ENCODE results near the gene LAGE3. TPM values are rescaled to one million over a fixed set of nuclear protein-coding genes. Genes with fewer than 3 reads are reported as not detected.
"Not testable (repeated sequence)": the region's sequence is repeated elsewhere in the genome, so short reads cannot be mapped to it uniquely, and the experiment has no call there.

The LAGE3 gene
- total and polyA plus RNA-seq, 9 donors, result 12.1 to 16.2 (median 14.6) TPM

DNA sequence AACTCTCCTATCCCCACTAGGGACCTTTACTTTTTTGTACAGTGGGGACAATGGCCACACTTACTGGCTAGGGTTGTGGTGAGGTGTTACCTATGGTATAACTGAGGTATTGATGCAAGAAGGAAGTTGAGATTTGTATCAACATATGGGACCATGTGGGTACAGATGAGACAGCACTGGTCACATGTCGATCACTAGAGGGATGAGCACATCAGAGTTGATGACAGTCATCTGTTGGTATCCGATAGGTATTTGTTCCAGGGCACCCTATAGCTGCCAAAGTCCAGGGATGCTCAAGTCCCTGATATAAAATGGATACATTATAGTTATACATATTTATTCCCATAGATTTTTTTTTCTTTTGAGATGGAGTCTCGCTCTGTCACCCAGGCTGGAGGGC lies 23.9 kb upstream of the LAGE3 start:
- 83% methylated on average over 1 of the region's 3 CpGs for WGBS (ENCODE audit: insufficient coverage)
- H3K27ac ChIP-seq (ENCODE audit: low read length), result no peak overlapping the region
- H3K4me3 ChIP-seq (ENCODE audit: low read length), result no peak overlapping the region
- no peaks in the 10 kb centered on the region for H3K4me1 ChIP-seq (ENCODE audit: control insufficient read depth, insufficient read depth, low read length)
- DNase-seq, result no peak
- H3K9me3 ChIP-seq (replicated peaks; ENCODE audit: control insufficient read depth, low read depth, low read length), result no peaks in the 10 kb centered on the region
- peaks cover 24% of the 10 kb centered on the region for H3K36me3 ChIP-seq (ENCODE audit: control insufficient read depth, insufficient read depth, low read length)
- H3K27me3 ChIP-seq (ENCODE audit: control insufficient read depth, insufficient read depth, low read length), result no peaks in the 10 kb centered on the region

DNA sequence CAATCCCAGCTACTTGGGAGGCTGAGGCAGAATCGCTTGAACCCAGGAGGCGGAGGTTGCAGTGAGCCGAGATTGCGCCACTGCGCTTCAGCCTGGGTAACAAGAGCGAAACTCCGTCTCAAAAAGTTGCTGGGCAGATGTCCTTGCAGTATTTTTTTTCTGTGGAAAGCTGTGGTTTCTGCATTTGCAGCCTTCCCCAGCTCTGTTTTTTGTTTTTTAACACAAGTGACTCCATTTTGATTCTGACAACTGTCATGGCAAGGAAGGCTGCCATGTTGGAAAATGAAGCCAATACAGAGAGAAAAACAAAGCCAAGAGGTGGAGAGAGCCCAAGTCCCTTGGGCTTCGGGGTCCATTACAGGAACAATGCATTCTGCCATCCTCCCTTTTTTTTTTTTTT lies 23.0 kb upstream of the LAGE3 start:
- no peaks in the 10 kb centered on the region for H3K27me3 ChIP-seq (ENCODE audit: control insufficient read depth, insufficient read depth, low read length)
- peaks cover 16% of the 10 kb centered on the region for H3K36me3 ChIP-seq (ENCODE audit: control insufficient read depth, insufficient read depth, low read length)
- no peak overlapping the region for H3K4me3 ChIP-seq (ENCODE audit: low read length)
- no peaks in the 10 kb centered on the region for H3K4me1 ChIP-seq (ENCODE audit: control insufficient read depth, insufficient read depth, low read length)
- no peak overlapping the region for H3K27ac ChIP-seq (ENCODE audit: low read length)
- no peaks in the 10 kb centered on the region for H3K9me3 ChIP-seq (replicated peaks; ENCODE audit: control insufficient read depth, low read depth, low read length)
- WGBS (ENCODE audit: insufficient coverage), result 93% methylated on average over 5 of the region's 8 CpGs
- no peak for DNase-seq

DNA sequence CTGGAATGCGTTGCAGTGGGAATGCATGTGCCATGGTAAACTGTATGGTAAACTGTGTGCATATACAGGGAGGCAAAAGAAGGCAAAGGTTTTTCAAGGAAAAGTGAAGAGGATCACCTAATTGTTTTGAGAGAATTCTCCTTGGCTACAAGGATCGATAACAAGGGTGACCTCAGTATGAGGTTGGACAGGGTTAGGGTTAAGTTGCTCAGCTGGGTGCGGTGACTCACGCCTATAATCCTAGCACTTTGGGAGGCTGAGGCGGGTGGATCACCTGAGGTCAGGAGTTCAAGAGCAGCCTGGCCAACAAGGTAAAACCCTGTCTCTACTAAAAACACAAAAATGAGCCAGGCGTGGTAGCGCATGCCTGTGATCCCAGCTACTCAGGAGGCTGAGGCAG lies 22.3 kb upstream of the LAGE3 start:
- not testable (repeated sequence) for H3K4me1 ChIP-seq (ENCODE audit: control insufficient read depth, insufficient read depth, low read length); H3K9me3 ChIP-seq (replicated peaks; ENCODE audit: control insufficient read depth, low read depth, low read length); H3K27me3 ChIP-seq (ENCODE audit: control insufficient read depth, insufficient read depth, low read length); H3K27ac ChIP-seq (ENCODE audit: low read length); DNase-seq; H3K4me3 ChIP-seq (ENCODE audit: low read length); H3K36me3 ChIP-seq (ENCODE audit: control insufficient read depth, insufficient read depth, low read length)
- 93% methylated on average over 7 of the region's 7 CpGs for WGBS (ENCODE audit: insufficient coverage)

DNA sequence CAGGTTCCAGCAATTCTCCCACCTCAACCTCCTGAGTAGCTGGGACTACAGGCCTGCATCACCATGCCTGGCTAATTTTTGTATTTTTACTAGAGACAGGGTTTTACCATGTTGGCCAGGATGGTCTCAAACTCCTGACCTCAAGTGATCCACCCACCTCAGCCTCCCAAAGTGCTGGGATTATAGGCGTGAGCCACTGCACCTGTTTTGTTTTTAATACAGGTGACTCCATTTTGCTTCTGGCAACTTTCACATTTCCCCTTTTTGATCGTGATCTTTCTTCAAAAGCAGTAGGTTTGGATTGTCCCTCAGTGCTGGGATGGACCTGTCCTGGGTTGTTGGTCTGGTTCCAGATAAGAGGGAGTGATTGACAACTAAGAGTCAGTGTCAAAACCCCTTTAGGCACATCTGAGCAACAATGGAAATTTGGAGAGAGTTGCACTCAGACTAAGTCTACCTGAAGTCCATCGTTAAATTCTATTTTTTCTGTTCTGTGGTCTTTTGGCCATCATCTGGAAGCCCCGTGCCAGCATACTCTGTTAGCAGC lies 17.6 kb upstream of the LAGE3 start:
- not testable (repeated sequence) for DNase-seq; H3K36me3 ChIP-seq (ENCODE audit: control insufficient read depth, insufficient read depth, low read length); H3K4me3 ChIP-seq (ENCODE audit: low read length); H3K27ac ChIP-seq (ENCODE audit: low read length); H3K4me1 ChIP-seq (ENCODE audit: control insufficient read depth, insufficient read depth, low read length); H3K9me3 ChIP-seq (replicated peaks; ENCODE audit: control insufficient read depth, low read depth, low read length); H3K27me3 ChIP-seq (ENCODE audit: control insufficient read depth, insufficient read depth, low read length)
- WGBS (ENCODE audit: insufficient coverage), result 67% methylated on average over 1 of the region's 4 CpGs

DNA sequence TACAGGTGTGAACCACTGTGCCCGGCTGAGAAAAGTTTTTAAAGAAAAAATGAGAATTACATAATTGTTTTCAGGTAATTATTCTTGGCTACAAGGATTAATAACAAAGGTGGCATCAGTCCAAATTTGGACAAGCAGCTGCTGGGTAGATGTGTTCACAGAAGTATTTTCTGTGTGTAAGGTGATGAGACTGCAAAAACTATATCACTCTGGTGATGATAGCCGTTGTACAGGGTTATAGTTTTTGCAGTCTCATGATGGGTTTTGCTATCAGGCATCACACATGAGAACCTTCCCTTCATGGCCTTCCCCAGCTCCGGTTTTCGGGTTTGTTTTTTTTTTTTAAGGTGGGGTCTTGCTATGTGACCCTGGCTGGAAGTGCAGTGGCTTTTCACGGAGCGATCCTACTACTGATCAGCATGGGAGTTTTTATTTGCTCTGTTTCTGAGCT lies 16.4 kb upstream of the LAGE3 start:
- WGBS (ENCODE audit: insufficient coverage), result 100% methylated on average over 1 of the region's 6 CpGs
- no peaks in the 10 kb centered on the region for H3K9me3 ChIP-seq (replicated peaks; ENCODE audit: control insufficient read depth, low read depth, low read length)
- no peak overlapping the region for H3K4me3 ChIP-seq (ENCODE audit: low read length)
- no peak for DNase-seq
- no peaks in the 10 kb centered on the region for H3K36me3 ChIP-seq (ENCODE audit: control insufficient read depth, insufficient read depth, low read length)
- H3K4me1 ChIP-seq (ENCODE audit: control insufficient read depth, insufficient read depth, low read length), result no peaks in the 10 kb centered on the region
- no peaks in the 10 kb centered on the region for H3K27me3 ChIP-seq (ENCODE audit: control insufficient read depth, insufficient read depth, low read length)
- no peak overlapping the region for H3K27ac ChIP-seq (ENCODE audit: low read length)

DNA sequence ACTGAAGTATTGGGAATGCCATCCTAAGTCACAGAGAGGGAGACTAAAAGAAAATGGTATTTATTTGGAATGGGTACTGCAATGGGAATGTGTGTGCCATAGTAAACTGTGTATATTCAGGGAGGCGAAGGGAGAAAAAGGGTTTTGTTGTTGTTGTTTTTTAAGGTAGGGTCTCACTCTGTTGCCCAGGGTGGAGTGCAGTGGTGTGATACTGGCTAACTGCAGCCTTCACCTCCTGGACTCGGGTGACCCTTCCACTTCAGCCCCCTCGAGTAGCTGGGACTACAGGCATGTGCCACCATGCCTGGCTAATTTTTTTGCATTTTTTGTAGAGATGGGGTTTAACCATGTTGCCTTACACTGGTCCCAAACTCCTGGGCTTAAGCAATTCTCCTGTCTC lies 15.6 kb upstream of the LAGE3 start:
- H3K36me3 ChIP-seq (ENCODE audit: control insufficient read depth, insufficient read depth, low read length), result no peaks in the 10 kb centered on the region
- H3K27me3 ChIP-seq (ENCODE audit: control insufficient read depth, insufficient read depth, low read length), result no peaks in the 10 kb centered on the region
- H3K4me1 ChIP-seq (ENCODE audit: control insufficient read depth, insufficient read depth, low read length), result peaks cover 4% of the 10 kb centered on the region
- H3K9me3 ChIP-seq (replicated peaks; ENCODE audit: control insufficient read depth, low read depth, low read length), result no peaks in the 10 kb centered on the region
- H3K4me3 ChIP-seq (ENCODE audit: low read length), result no peak overlapping the region
- DNase-seq, result no peak
- no peak overlapping the region for H3K27ac ChIP-seq (ENCODE audit: low read length)
- WGBS (ENCODE audit: insufficient coverage), result 80% methylated on average over 1 of the region's 3 CpGs

DNA sequence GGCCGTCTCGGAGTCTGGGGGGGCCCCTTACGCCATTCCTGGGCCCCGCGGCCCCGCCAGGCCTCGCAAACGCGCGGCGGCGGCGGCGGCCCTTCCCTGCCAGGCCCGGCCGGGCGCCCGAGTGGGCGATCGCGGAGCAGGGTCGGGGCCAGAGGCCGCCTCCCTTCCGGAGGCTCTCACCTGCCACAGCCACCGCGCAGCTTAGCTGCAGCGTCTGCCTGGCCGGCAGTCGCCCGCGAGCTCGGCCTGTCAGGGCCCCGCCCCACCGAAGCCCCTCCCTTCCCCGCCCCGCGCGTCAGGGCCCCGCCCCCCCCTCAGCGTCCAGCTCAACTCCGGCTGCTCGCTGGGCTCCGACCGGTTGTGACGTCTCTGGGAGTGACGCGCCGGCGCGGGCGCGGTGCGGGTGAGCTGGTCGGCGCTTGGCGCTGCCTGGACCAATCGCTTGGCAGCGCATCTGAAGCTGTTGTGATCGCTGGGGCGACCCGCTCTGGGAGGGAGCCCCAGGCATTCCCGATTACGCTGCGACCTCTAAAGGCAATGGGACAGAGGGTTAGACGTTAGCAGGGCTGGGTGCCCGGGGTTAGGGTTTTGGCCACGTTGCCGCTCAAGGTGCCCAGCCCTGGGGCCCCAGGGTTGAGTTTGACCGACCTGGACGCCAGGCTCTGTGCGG lies 11.5 kb upstream of the LAGE3 start, which contains the start of gene SLC10A3:
SLC10A3 (minus strand) TSS at position 216 of the 670 bp plus-strand sequence. CDS start 1,689 bp downstream, outside the sequence.
- no peaks in the 10 kb centered on the region for H3K27me3 ChIP-seq (ENCODE audit: control insufficient read depth, insufficient read depth, low read length)
- peak; percentile 96 for DNase-seq
- H3K4me1 ChIP-seq (ENCODE audit: control insufficient read depth, insufficient read depth, low read length), result peaks cover 16% of the 10 kb centered on the region
- peak within 1 kb of the TSS; percentile 78 for H3K4me3 ChIP-seq (ENCODE audit: low read length)
- H3K9me3 ChIP-seq (replicated peaks; ENCODE audit: control insufficient read depth, low read depth, low read length), result no peaks in the 10 kb centered on the region
- peaks cover 4% of the 10 kb centered on the region for H3K36me3 ChIP-seq (ENCODE audit: control insufficient read depth, insufficient read depth, low read length)
- peak within 1 kb of the TSS; percentile 96 for H3K27ac ChIP-seq (ENCODE audit: low read length)
- 22% methylated on average over 61 of the region's 71 CpGs for WGBS (ENCODE audit: insufficient coverage)

GRCh38 chrX:154490021-154490413 lies 10.9 kb upstream of the LAGE3 start:
- DNase-seq, result peak; percentile 55
- H3K36me3 ChIP-seq (ENCODE audit: control insufficient read depth, insufficient read depth, low read length), result peaks cover 4% of the 10 kb centered on the region
- H3K9me3 ChIP-seq (replicated peaks; ENCODE audit: control insufficient read depth, low read depth, low read length), result no peaks in the 10 kb centered on the region
- H3K4me3 ChIP-seq (ENCODE audit: low read length), result peak overlapping the region; percentile 56
- H3K27ac ChIP-seq (ENCODE audit: low read length), result peak overlapping the region; percentile 62
- 28% methylated on average over 18 of the region's 19 CpGs for WGBS (ENCODE audit: insufficient coverage)
- H3K27me3 ChIP-seq (ENCODE audit: control insufficient read depth, insufficient read depth, low read length), result no peaks in the 10 kb centered on the region
- peaks cover 22% of the 10 kb centered on the region for H3K4me1 ChIP-seq (ENCODE audit: control insufficient read depth, insufficient read depth, low read length)

DNA sequence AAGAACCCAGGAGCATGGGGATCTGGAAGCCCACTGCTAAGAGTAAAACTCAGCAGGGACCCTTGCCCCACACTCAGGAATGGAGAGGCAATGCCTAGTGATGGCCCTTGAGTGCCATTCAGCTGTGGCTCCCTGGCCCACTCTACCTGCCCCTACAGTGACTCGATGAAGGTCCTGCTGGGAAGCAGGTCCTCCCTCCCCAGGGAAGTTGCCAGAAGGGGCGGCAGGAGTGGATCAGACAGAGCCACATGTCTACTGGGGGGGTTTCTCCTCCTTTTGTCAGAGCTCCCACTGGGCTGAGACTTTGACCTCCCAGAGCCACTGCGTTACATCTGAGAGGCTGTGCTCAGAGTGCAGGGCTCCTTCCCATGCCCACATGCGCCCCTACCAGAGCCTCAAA lies 10.1 kb upstream of the LAGE3 start:
- no peak overlapping the region for H3K27ac ChIP-seq (ENCODE audit: low read length)
- 93% methylated on average over 2 of the region's 4 CpGs for WGBS (ENCODE audit: insufficient coverage)
- H3K4me1 ChIP-seq (ENCODE audit: control insufficient read depth, insufficient read depth, low read length), result peaks cover 23% of the 10 kb centered on the region
- no peak for DNase-seq
- H3K9me3 ChIP-seq (replicated peaks; ENCODE audit: control insufficient read depth, low read depth, low read length), result no peaks in the 10 kb centered on the region
- H3K4me3 ChIP-seq (ENCODE audit: low read length), result no peak overlapping the region
- H3K27me3 ChIP-seq (ENCODE audit: control insufficient read depth, insufficient read depth, low read length), result no peaks in the 10 kb centered on the region
- peaks cover 13% of the 10 kb centered on the region for H3K36me3 ChIP-seq (ENCODE audit: control insufficient read depth, insufficient read depth, low read length)

GRCh38 chrX:154488336-154489075 lies 9.4 kb upstream of the LAGE3 start:
- no peak overlapping the region for H3K4me3 ChIP-seq (ENCODE audit: low read length)
- H3K9me3 ChIP-seq (replicated peaks; ENCODE audit: control insufficient read depth, low read depth, low read length), result no peaks in the 10 kb centered on the region
- peaks cover 23% of the 10 kb centered on the region for H3K4me1 ChIP-seq (ENCODE audit: control insufficient read depth, insufficient read depth, low read length)
- WGBS (ENCODE audit: insufficient coverage), result 89% methylated on average over 16 of the region's 20 CpGs
- peaks cover 15% of the 10 kb centered on the region for H3K36me3 ChIP-seq (ENCODE audit: control insufficient read depth, insufficient read depth, low read length)
- no peaks in the 10 kb centered on the region for H3K27me3 ChIP-seq (ENCODE audit: control insufficient read depth, insufficient read depth, low read length)
- no peak for DNase-seq
- H3K27ac ChIP-seq (ENCODE audit: low read length), result no peak overlapping the region

All from muscle of leg (tissue), 11 donors.